ENCODE results near the gene SARM1.

- TF ChIP-seq, protein P1, sequence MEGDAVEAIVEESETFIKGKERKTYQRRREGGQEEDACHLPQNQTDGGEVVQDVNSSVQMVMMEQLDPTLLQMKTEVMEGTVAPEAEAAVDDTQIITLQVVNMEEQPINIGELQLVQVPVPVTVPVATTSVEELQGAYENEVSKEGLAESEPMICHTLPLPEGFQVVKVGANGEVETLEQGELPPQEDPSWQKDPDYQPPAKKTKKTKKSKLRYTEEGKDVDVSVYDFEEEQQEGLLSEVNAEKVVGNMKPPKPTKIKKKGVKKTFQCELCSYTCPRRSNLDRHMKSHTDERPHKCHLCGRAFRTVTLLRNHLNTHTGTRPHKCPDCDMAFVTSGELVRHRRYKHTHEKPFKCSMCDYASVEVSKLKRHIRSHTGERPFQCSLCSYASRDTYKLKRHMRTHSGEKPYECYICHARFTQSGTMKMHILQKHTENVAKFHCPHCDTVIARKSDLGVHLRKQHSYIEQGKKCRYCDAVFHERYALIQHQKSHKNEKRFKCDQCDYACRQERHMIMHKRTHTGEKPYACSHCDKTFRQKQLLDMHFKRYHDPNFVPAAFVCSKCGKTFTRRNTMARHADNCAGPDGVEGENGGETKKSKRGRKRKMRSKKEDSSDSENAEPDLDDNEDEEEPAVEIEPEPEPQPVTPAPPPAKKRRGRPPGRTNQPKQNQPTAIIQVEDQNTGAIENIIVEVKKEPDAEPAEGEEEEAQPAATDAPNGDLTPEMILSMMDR (conservative IDR thresholded peaks at IDR 0.05), result no peak
- TF ChIP-seq EZH2 (IDR thresholded peaks at IDR 0.05; ENCODE audit: low read depth), result no peak
Measured at GRCh38 chr17:28326114-28326513, 45.4 kb upstream of the SARM1 start.

Data from PC-9 (cell line).